NCI-H1105 treated with DMSO at 0.1 percent for 48 hours (cell line): ENCODE measurements around the gene PCDH9.
"Not testable (repeated sequence)": the region's sequence is repeated elsewhere in the genome, so short reads cannot be mapped to it uniquely, and the experiment has no call there.

Source experiments
- DNase-seq: peaks from one replicate; lab custom pipeline; 2025; lab: John Stamatoyannopoulos, UW

The PCDH9 gene

GRCh38 chr13:66899955-66900354 is 330.2 kb downstream of the PCDH9 start:
- no peak for DNase-seq

- no peak for DNase-seq
Observed at GRCh38 chr13:66896933-66897332, 333.2 kb downstream of the PCDH9 start.

GRCh38 chr13:66895780-66896179 is 334.4 kb downstream of the PCDH9 start:
- DNase-seq, result no peak

DNA sequence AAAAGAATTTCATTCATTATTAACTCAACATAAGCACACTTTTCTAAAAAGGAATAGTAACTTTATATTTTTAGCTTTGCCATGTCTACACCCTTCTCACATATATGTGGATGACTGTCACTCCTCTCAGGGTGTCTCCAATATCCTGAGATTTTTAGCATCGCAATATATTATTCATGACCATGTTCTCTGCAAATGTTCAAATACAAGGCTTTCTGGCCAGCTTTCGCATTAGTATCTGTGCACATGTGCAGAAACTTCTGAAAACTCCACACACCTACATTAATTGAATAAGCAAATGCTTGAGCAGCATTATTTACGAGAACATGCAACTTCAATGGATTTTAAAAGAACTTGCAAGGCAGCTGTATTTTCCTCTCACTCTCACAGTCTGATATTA is 334.8 kb downstream of the PCDH9 start:
- DNase-seq, result no peak

- no peak for DNase-seq
Observed at GRCh38 chr13:66888698-66889097, 341.4 kb downstream of the PCDH9 start.

DNA sequence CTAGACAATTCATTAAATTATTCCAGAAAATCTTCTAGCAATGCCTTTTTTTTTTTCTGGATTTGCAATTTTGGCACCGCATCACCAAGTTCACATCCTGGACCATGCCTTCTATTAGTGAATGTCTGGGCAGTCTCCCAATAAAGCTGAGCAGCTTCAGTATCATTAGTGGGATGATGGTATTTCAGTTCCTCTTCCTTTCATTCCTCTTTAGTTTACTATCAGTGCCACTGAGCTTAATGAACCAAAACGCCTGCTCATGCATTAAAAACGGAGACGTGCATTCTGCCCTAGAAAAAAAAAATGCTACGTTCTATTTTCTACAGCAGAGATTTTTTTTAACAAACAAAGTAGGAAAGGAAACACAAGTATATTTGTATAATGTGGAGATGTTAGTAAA is 343.0 kb downstream of the PCDH9 start:
- DNase-seq, result peak; percentile 45

DNA sequence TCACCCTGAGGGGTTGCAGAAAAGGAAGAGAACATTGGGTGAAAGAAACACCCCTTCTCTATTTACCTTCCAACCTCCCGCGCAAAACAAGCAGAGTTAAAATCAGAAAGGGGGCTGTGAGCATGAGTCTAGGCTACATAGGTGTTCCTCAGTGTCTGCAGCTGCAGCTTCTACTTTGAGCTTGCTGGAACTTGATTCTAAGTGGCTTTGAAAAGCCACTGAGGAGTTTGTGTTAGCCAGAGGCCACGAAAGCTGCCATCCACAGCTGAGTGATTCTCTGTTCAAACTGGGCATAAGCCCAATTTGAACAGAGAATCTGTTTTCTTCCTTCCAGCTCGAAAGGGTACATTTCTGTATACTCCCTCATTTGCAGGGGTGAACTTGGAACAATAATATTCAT is 343.9 kb downstream of the PCDH9 start:
- DNase-seq, result peak; percentile 58

GRCh38 chr13:66881170-66881569 is 349.0 kb downstream of the PCDH9 start:
- DNase-seq, result not testable (repeated sequence)

GRCh38 chr13:66879988-66880387 is 350.1 kb downstream of the PCDH9 start:
- no peak for DNase-seq

- DNase-seq, result no peak
Observed at GRCh38 chr13:66875264-66875663, 354.9 kb downstream of the PCDH9 start.

DNA sequence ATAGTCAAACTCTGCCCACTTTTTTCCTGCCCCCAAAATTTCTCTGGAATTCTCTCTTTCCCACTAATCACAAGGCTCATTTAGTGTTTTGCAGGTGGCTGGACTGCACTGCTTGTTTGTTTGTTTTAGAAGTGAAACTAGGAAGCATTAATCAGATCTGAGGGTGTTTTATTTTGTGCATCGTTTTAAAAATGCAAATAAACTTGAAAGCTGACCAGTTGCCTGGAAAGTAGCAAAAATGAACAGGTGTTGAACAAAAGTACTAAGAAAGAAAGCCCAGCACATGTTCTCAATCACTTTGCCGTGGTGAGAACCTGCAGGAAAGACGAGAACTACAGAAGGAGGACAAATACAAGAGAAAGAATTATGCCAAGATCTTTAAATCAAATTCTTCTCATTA is 365.5 kb downstream of the PCDH9 start:
- DNase-seq, result no peak

- DNase-seq, result no peak
Observed at GRCh38 chr13:66860878-66861417, 369.2 kb downstream of the PCDH9 start.

GRCh38 chr13:66859934-66860877 is 369.9 kb downstream of the PCDH9 start:
- no peak for DNase-seq

- DNase-seq, result no peak
Observed at GRCh38 chr13:66859078-66859477, 371.1 kb downstream of the PCDH9 start.

GRCh38 chr13:66858163-66858562 is 372.0 kb downstream of the PCDH9 start:
- no peak for DNase-seq

GRCh38 chr13:66855131-66855530 is 375.0 kb downstream of the PCDH9 start:
- no peak for DNase-seq

DNA sequence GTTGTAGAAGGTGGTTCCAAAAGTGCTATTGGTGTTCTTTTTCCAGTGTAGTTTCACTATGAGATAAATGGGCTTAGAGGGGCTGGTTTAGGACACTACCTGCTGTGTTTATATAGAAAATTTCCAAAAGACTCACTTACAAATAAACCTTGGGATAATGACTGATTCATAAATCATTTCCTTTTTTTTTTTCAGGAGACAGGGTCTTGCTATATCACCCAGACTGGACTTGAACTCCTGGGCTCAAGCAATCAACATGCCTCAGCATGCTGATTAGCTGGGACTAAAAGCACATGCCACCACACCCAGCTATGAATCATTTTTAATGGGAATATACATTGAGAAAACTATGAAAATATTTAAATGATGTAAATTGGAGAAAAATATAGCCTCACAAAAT is 376.6 kb downstream of the PCDH9 start:
- DNase-seq, result no peak

- DNase-seq, result no peak
Observed at GRCh38 chr13:66849706-66850105, 380.4 kb downstream of the PCDH9 start.

DNA sequence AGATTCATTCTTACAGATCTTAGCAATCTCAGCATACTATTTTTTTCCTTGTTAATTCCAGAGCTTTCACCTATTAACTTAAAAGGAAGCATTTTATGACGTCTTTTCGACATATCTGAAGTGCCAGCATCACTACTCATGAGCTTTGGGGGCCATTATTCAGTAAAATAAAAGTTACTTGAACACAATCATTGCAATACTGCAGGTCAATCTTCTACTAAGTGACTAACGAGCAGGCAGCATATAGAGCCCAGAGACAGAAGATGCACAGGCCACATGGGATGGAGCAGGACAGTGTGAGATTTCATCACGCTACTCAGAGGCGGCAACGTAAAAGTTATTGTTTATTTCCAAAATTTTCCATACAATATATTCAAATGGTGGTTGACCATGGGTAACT is 382.6 kb downstream of the PCDH9 start:
- no peak for DNase-seq

DNA sequence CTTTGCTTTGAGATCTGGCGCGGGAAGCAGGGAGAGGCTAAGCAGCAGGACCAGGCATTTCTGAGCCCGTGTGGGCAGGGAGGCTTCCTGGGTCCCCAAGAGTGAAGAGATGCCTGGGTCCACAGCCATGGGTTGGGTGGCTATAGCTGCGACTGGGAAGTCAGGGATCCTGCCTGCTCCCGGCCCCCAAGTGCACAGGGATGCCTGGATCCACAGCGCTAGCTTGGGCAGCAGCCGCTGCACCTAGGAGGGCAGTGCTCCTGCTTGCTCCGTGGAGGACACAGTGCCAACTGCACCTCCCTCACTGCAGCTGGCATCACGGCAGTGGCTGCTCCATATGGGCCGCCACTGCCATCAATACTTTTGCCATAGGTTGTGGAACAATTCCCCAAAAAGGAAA is 384.7 kb downstream of the PCDH9 start:
- no peak for DNase-seq

- DNase-seq, result no peak
Observed at GRCh38 chr13:66844933-66845332, 385.2 kb downstream of the PCDH9 start.

DNA sequence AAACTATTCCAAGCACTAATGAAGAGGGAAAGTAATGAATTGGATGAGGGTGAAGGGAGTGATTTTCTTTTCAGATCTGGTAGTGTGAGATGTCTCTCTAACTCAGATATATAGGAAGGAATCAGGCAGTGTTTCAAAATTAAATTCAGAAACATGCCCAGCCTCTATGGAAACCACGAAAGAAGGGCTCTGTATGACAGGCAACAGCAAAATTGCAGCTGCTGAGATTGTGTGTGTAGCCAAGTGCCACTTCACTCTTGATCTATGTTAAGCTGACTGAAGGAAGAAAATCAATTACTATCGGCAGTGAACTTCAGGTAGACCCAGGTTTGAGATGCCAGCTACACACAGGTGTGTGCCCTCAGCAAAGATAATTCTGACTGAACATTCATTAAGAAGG is 387.4 kb downstream of the PCDH9 start:
- DNase-seq, result peak; percentile 71

DNA sequence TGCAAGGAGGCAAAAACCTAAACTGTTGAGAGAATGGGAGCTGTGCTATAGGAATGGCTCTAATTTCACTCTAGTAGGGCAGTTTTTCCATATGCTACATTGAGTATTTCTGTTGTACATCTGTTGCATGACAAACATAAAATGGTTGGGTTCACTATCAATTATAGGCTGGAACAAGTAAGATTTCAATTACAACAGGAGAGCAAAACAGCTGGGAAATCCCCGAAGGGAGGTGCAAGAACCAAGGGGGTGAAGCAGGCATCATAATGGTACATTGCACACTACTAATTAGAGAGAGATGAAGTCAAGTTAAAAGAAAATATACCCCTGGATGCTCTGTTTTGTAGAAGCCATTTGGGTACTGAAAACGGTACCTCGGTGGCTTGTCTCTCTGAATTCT is 389.5 kb downstream of the PCDH9 start:
- DNase-seq, result no peak

- no peak for DNase-seq
Observed at GRCh38 chr13:66837246-66837645, 392.9 kb downstream of the PCDH9 start.
